SK-N-SH (cell line): ENCODE results near the gene CACFD1. TPM values are rescaled to one million over a fixed set of nuclear protein-coding genes. Genes with fewer than 3 reads are reported as not detected.

ENCODE experiments used
- CTCF ChIA-PET: fragments of 300-600, 350-600 bp; formaldehyde crosslinking; extraction: SDS; loops from one replicate; lab custom pipeline; 2021; lab: Yijun Ruan, JAX
- POLR2A ChIA-PET: fragments of 350-600 bp; sonication (Branson Sonifier 250); formaldehyde crosslinking; extraction: SDS; loops from one replicate; lab custom pipeline; 2020; ENCODE audit warnings: antibody characterized with exemption, inconsistent platforms; lab: Yijun Ruan, JAX
- DNase-seq: peaks from one replicate; pipeline ENCODE4 v3.0.0; 2012
- H2AFZ ChIP-seq: fragments of 200-600 bp; sonication (generic); 2 replicates; pipeline ENCODE4 v1.8.1; 2016; ENCODE audit warnings: antibody characterized with exemption, mild to moderate bottlenecking, low read depth
- H3F3A ChIP-seq: fragments of 200-600 bp; sonication (generic); replicated peaks from 2 replicates; pipeline ENCODE3; 2016; ENCODE audit warnings: antibody characterized with exemption, mild to moderate bottlenecking; ENCODE audit not compliant: insufficient read depth
- H3K27ac ChIP-seq, 2 experiments: fragments of 200-500 bp in 1 of 2; fragments of 200-600 bp in 1 of 2; sonication (Bioruptor generic) in 1 of 2; sonication (generic), shearing (Covaris generic) in 1 of 2; 2 replicates each; pipeline versions ENCODE4 v1.5.1 to v1.6.1; 2014 to 2016; ENCODE audit warnings: low read depth in 2 of 2, inconsistent platforms in 1 of 2, low read length in 1 of 2, mild to moderate bottlenecking in 1 of 2, mixed read lengths in 1 of 2
- H3K27me3 ChIP-seq: fragments of 200-600 bp; sonication (generic), shearing (Covaris generic); 2 replicates; pipeline ENCODE4 v1.6.1; 2016; ENCODE audit warnings: mixed run types; ENCODE audit not compliant: insufficient read depth
- H3K36me3 ChIP-seq, 2 experiments: fragments of 200-500 bp in 1 of 2; fragments of 200-600 bp in 1 of 2; sonication (Bioruptor generic) in 1 of 2; sonication (generic) in 1 of 2; replicated peaks in 1 of 2; 2 replicates each; pipeline versions ENCODE3 to v1.5.1; 2014 to 2016; ENCODE audit warnings: low read length in 1 of 2, mild to moderate bottlenecking in 1 of 2; ENCODE audit not compliant: insufficient read depth in 2 of 2, control insufficient read depth in 1 of 2
- H3K4me1 ChIP-seq, 2 experiments: fragments of 200-500 bp in 1 of 2; fragments of 200-600 bp in 1 of 2; sonication (Bioruptor generic) in 1 of 2; sonication (generic), shearing (Covaris generic) in 1 of 2; 2 replicates each; pipeline versions ENCODE4 v1.5.1 to v1.6.1; 2014 to 2016; ENCODE audit warnings: low read depth in 1 of 2, low read length in 1 of 2, mixed run types in 1 of 2; ENCODE audit not compliant: insufficient read depth in 2 of 2, control insufficient read depth in 1 of 2
- H3K4me2 ChIP-seq: fragments of 200-600 bp; sonication (generic), shearing (Covaris generic); 2 replicates; pipeline ENCODE4 v1.6.1; 2017; ENCODE audit warnings: mixed run types
- H3K4me3 ChIP-seq, 2 experiments: fragments of 200-500 bp in 1 of 2; fragments of 200-600 bp in 1 of 2; sonication (Bioruptor generic) in 1 of 2; sonication (generic), shearing (Covaris generic) in 1 of 2; 2 replicates each; pipeline versions ENCODE4 v1.5.1 to v1.8.1; 2014 to 2016; ENCODE audit warnings: low read depth in 2 of 2, inconsistent platforms in 1 of 2, low read length in 1 of 2, mild to moderate bottlenecking in 1 of 2, mixed read lengths in 1 of 2, moderate library complexity in 1 of 2
- H3K79me2 ChIP-seq: fragments of 200-600 bp; sonication (generic); 2 replicates; pipeline ENCODE4 v1.8.1; 2017; ENCODE audit warnings: mild to moderate bottlenecking; ENCODE audit not compliant: insufficient read depth
- H3K9ac ChIP-seq: fragments of 200-600 bp; sonication (generic); 2 replicates; pipeline ENCODE4 v1.6.1; 2017; ENCODE audit warnings: mixed run types
- H3K9me2 ChIP-seq: fragments of 200-600 bp; sonication (generic); 2 replicates; pipeline ENCODE4 v1.6.1; 2017; ENCODE audit warnings: mixed run types
- H3K9me3 ChIP-seq: fragments of 200-600 bp; sonication (generic); 2 replicates; pipeline ENCODE4 v1.6.1; 2017; ENCODE audit warnings: mixed run types, mild to moderate bottlenecking, moderate library complexity
- H4K20me1 ChIP-seq: fragments of 200-600 bp; sonication (generic); 2 replicates; pipeline ENCODE4 v1.6.1; 2017; ENCODE audit warnings: mild to moderate bottlenecking, mixed run types; ENCODE audit not compliant: insufficient read depth
- EP300 ChIP-seq, 2 experiments: IDR thresholded peaks; 2 replicates each; pipeline versions ENCODE4 v1.4.0 to v1.6.1; 2012; ENCODE audit warnings: borderline replicate concordance in 1 of 2, low read depth in 1 of 2, low read length in 1 of 2
- EZH2phosphoT487 ChIP-seq: fragments of 200-600 bp; sonication (generic); IDR thresholded peaks from 2 replicates; pipeline ENCODE4 v1.6.1; 2017; ENCODE audit warnings: low read depth, mixed run types, mild to moderate bottlenecking, antibody characterized with exemption, moderate library complexity, borderline replicate concordance
- FOSL2 ChIP-seq: IDR thresholded peaks from 2 replicates; pipeline ENCODE4 v1.4.0; 2012; ENCODE audit warnings: low read depth, mild to moderate bottlenecking, moderate library complexity, borderline replicate concordance
- FOXM1 ChIP-seq: IDR thresholded peaks from 2 replicates; pipeline ENCODE4 v1.4.0; 2012; ENCODE audit warnings: low read depth, mild to moderate bottlenecking
- GATA2 ChIP-seq: sonication (generic); formaldehyde crosslinking; IDR thresholded peaks from 2 replicates; pipeline ENCODE4 v1.5.0; 2020; ENCODE audit warnings: mild to moderate bottlenecking, missing genetic modification reagents
- JUND ChIP-seq: IDR thresholded peaks from 2 replicates; pipeline ENCODE4 v1.4.0; 2012
- MEF2A ChIP-seq: IDR thresholded peaks from 2 replicates; pipeline ENCODE4 v1.4.0; 2012; ENCODE audit warnings: low read depth, borderline replicate concordance
- MXI1 ChIP-seq: IDR thresholded peaks from 2 replicates; pipeline ENCODE4 v1.6.1; 2012; ENCODE audit warnings: mild to moderate bottlenecking, low read depth, low read length, improper control_type of control experiment
- NFIC ChIP-seq: IDR thresholded peaks from 2 replicates; pipeline ENCODE4 v1.4.0; 2012; ENCODE audit warnings: borderline replicate concordance
- NRF1 ChIP-seq: IDR thresholded peaks from 2 replicates; pipeline ENCODE4 v1.6.1; 2012; ENCODE audit warnings: low read depth, mild to moderate bottlenecking, low read length
- RCOR1 ChIP-seq: fragments of 150-350 bp; IDR thresholded peaks from 2 replicates; pipeline ENCODE4 v1.6.1; 2017; ENCODE audit warnings: antibody characterized with exemption, low read length
- RXRA ChIP-seq: IDR thresholded peaks from 2 replicates; pipeline ENCODE4 v1.4.0; 2012; ENCODE audit warnings: low read depth, mild to moderate bottlenecking, borderline replicate concordance
- SIN3A ChIP-seq: IDR thresholded peaks from 2 replicates; pipeline ENCODE4 v1.6.1; 2012; ENCODE audit warnings: low read depth, mild to moderate bottlenecking, low read length, moderate library complexity, borderline replicate concordance
- TAF1 ChIP-seq: IDR thresholded peaks from 2 replicates; pipeline ENCODE4 v1.6.1; 2012; ENCODE audit warnings: low read depth, mild to moderate bottlenecking, low read length, moderate library complexity, borderline replicate concordance
- TEAD4 ChIP-seq: IDR thresholded peaks from 2 replicates; pipeline ENCODE4 v1.4.0; 2012; ENCODE audit warnings: mild to moderate bottlenecking, borderline replicate concordance; ENCODE audit not compliant: insufficient read depth
- YY1 ChIP-seq: IDR thresholded peaks from 2 replicates; pipeline ENCODE4 v1.4.0; 2012; ENCODE audit warnings: low read depth, mild to moderate bottlenecking
- WGBS: methylation state at CpG from one replicate; pipeline ENCODE4 v1.1.6; 2017; ENCODE audit warnings: low lambda C conversion rate; 5-methylcytosine and 5-hydroxymethylcytosine counted together
- polyA plus RNA-seq, 3 experiments: library from polyadenylated mRNA; depleted of rRNA; stranded (reverse); fragments of >200 nt; gene quantifications; 2 replicates each; pipeline ENCODE4 v1.2.3, GENCODE V29; 2012
- TF ChIP-seq, protein P1 (sequence below): IDR thresholded peaks from 2 replicates; pipeline ENCODE4; 2012
- TF ChIP-seq, protein P2 (sequence below): IDR thresholded peaks from 2 replicates; pipeline ENCODE4 v1.4.0; 2012; ENCODE audit warnings: low read depth
- TF ChIP-seq, protein P3 (sequence below): fragments of 150-350 bp; IDR thresholded peaks from 2 replicates; pipeline ENCODE4 v1.6.1; 2017; ENCODE audit warnings: antibody characterized with exemption, low read length, low read depth, borderline replicate concordance

The CACFD1 gene
- polyA plus RNA-seq, 1 of the 3 experiments (the other 2 are of a cell fraction): 16.8 TPM

DNA sequence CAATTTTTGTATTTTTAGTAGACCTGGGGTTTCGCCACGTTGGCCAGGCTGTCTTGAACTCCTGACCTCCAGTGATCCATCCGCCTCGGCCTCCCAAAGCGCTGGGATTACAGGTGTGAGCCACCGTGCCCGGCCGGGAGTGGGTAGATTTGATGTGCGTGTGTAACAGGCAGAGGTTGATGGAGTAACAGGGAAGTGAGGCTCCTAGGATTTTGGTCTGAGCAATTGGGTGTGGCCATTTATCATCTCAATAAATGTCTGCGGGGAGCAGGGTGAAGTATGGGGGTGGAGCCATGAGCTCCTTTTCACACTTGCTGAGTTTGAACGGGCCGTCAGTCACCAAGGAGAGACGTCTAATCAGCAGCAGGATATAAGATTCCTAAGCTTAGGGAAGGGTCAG, 40.8 kb upstream of the CACFD1 start (continued):
- TF ChIP-seq MXI1: no peak
- TF ChIP-seq FOSL2: no peak
- no peak for TF ChIP-seq MEF2A
- TF ChIP-seq TAF1: no peak
- no peak for TF ChIP-seq EZH2phosphoT487
- no peak for TF ChIP-seq TEAD4
- no peak for TF ChIP-seq EP300 (IDR thresholded peaks at IDR 0.05; ENCODE audit: borderline replicate concordance in 1 of 2, low read depth in 1 of 2, low read length in 1 of 2)
- TF ChIP-seq, all 33 proteins: peak for 0

DNA sequence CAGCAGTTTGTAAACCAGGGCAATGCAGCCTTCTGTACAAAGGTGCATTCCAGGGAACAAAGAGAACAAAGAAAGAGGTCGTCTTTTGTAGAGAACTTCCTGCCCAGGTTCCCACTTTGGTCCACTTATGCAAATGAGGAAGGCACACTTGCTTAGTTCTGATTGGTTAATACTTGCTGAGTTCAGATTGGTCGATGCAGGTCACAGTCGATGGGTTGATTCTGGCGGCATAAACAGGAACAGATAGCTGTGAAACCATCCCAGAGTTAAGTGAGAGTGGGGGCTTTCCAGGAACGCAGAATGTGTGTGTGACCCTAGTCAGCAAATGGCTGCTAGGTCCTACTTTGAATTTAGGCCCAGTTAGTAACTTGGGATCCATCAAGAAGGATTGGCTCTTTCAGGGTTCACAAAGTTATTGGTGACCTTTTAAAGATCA, 39.4 kb upstream of the CACFD1 start:
- H4K20me1 ChIP-seq: 0 out of 2 replicates have a peak, but pooled peaks cover 5% of the 10 kb centered on the region
- H3K9me2 ChIP-seq: no peaks in the 10 kb centered on the region
- no peaks in the 10 kb centered on the region for H3K9me3 ChIP-seq
- no peak overlapping the region for H3K4me2 ChIP-seq
- ChIA-PET CTCF (no interaction called here), POLR2A (interaction anchor here (0.7 kb wide), 1 partner anchor 78 kb away, joined by 4 read pairs; no protein-coding TSS in a partner anchor)
- no peak overlapping the region for H3K9ac ChIP-seq
- peaks cover 5% of the 10 kb centered on the region in 2 experiments for H3K36me3 ChIP-seq
- H3F3A ChIP-seq: no peaks in the 10 kb centered on the region
- peaks cover 4 to 10% of the 10 kb centered on the region in 2 experiments; a peak in 2 of 4 replicates for H3K4me1 ChIP-seq
- no peak for DNase-seq
- TF ChIP-seq NRF1 (no peak), RXRA (no peak), JUND (no peak), TAF1 (no peak), YY1 (no peak), GATA2 (no peak), RCOR1 (no peak), NFIC (no peak), FOXM1 (no peak), MXI1 (no peak), SIN3A (no peak)
- TF ChIP-seq, protein P1, sequence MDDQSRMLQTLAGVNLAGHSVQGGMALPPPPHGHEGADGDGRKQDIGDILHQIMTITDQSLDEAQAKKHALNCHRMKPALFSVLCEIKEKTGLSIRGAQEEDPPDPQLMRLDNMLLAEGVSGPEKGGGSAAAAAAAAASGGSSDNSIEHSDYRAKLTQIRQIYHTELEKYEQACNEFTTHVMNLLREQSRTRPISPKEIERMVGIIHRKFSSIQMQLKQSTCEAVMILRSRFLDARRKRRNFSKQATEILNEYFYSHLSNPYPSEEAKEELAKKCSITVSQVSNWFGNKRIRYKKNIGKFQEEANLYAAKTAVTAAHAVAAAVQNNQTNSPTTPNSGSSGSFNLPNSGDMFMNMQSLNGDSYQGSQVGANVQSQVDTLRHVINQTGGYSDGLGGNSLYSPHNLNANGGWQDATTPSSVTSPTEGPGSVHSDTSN: no peak
- TF ChIP-seq, protein P2, sequence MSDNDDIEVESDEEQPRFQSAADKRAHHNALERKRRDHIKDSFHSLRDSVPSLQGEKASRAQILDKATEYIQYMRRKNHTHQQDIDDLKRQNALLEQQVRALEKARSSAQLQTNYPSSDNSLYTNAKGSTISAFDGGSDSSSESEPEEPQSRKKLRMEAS: no peak
- TF ChIP-seq, protein P3, sequence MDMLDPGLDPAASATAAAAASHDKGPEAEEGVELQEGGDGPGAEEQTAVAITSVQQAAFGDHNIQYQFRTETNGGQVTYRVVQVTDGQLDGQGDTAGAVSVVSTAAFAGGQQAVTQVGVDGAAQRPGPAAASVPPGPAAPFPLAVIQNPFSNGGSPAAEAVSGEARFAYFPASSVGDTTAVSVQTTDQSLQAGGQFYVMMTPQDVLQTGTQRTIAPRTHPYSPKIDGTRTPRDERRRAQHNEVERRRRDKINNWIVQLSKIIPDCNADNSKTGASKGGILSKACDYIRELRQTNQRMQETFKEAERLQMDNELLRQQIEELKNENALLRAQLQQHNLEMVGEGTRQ: no peak
- H3K27me3 ChIP-seq: no peaks in the 10 kb centered on the region
- H3K4me3 ChIP-seq: no peak overlapping the region
- no peak overlapping the region for H2AFZ ChIP-seq
- no peak overlapping the region for H3K27ac ChIP-seq
- H3K79me2 ChIP-seq: peaks cover 24% of the 10 kb centered on the region
- 73% methylated on average over 5 of the region's 5 CpGs for WGBS
